B cell (primary cell): ENCODE results near the gene KCNJ18.
"Not testable (repeated sequence)": the region's sequence is repeated elsewhere in the genome, so short reads cannot be mapped to it uniquely, and the experiment has no call there.

Source experiments
- EZH2 ChIP-seq: IDR thresholded peaks from 2 replicates; pipeline ENCODE4 v1.6.1; 2012; ENCODE audit warnings: borderline replicate concordance, low read depth, mild to moderate bottlenecking, moderate library complexity, low read length; ENCODE audit not compliant: insufficient read depth, poor library complexity, severe bottlenecking
- TF ChIP-seq, protein P1 (sequence below): fragments of 200-600 bp; IDR thresholded peaks from one replicate; pipeline ENCODE4 v1.8.0; 2022; ENCODE audit warnings: antibody characterized with exemption, mild to moderate bottlenecking

GRCh38 chr17:21713020-21713419 lies 20.7 kb downstream of the KCNJ18 start:
- TF ChIP-seq, protein P1, sequence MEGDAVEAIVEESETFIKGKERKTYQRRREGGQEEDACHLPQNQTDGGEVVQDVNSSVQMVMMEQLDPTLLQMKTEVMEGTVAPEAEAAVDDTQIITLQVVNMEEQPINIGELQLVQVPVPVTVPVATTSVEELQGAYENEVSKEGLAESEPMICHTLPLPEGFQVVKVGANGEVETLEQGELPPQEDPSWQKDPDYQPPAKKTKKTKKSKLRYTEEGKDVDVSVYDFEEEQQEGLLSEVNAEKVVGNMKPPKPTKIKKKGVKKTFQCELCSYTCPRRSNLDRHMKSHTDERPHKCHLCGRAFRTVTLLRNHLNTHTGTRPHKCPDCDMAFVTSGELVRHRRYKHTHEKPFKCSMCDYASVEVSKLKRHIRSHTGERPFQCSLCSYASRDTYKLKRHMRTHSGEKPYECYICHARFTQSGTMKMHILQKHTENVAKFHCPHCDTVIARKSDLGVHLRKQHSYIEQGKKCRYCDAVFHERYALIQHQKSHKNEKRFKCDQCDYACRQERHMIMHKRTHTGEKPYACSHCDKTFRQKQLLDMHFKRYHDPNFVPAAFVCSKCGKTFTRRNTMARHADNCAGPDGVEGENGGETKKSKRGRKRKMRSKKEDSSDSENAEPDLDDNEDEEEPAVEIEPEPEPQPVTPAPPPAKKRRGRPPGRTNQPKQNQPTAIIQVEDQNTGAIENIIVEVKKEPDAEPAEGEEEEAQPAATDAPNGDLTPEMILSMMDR: not testable (repeated sequence)
- TF ChIP-seq EZH2: not testable (repeated sequence)
